Neural crest cell (in vitro differentiated cells): ENCODE data around the gene PFDN4. TPM values are rescaled to one million over a fixed set of nuclear protein-coding genes. Genes with fewer than 3 reads are reported as not detected.

Source experiments
- DNase-seq: peaks from one replicate; pipeline ENCODE4 v3.0.0; 2021; ENCODE audit warnings: low read depth, mixed read lengths, low spot score
- H3K27ac Mint-ChIP-seq: one replicate; pipeline ENCODE4 v1.8.0; 2021; ENCODE audit warnings: mild to moderate bottlenecking, mixed read lengths; ENCODE audit not compliant: unreplicated experiment
- H3K27me3 Mint-ChIP-seq: 2 replicates; pipeline ENCODE4 v1.8.0; 2021; ENCODE audit warnings: low read depth, mild to moderate bottlenecking, mixed read lengths
- H3K36me3 Mint-ChIP-seq: 2 replicates; pipeline ENCODE4 v1.8.0; 2021; ENCODE audit warnings: low read depth, mild to moderate bottlenecking, mixed read lengths
- H3K4me1 Mint-ChIP-seq: 2 replicates; pipeline ENCODE4 v1.8.0; 2021; ENCODE audit warnings: mixed read lengths
- H3K4me3 Mint-ChIP-seq: one replicate; pipeline ENCODE4 v1.8.0; 2021; ENCODE audit warnings: mild to moderate bottlenecking, mixed read lengths
- H3K9me3 Mint-ChIP-seq: 2 replicates; pipeline ENCODE4 v1.8.0; 2021; ENCODE audit warnings: mixed read lengths
- total RNA-seq: library from RNA; stranded (reverse); gene quantifications from 2 replicates; pipeline ENCODE4 v1.2.1, GENCODE V29; 2021
- TF ChIP-seq, protein P1 (sequence below): fragments of 200-600 bp; sonication (generic); conservative IDR thresholded peaks from 2 replicates; pipeline ENCODE4 v1.5.0; 2021; ENCODE audit warnings: antibody characterized with exemption, mild to moderate bottlenecking

The PFDN4 gene
- total RNA-seq, 1 donor from 2014 or later: 34.7 TPM

DNA sequence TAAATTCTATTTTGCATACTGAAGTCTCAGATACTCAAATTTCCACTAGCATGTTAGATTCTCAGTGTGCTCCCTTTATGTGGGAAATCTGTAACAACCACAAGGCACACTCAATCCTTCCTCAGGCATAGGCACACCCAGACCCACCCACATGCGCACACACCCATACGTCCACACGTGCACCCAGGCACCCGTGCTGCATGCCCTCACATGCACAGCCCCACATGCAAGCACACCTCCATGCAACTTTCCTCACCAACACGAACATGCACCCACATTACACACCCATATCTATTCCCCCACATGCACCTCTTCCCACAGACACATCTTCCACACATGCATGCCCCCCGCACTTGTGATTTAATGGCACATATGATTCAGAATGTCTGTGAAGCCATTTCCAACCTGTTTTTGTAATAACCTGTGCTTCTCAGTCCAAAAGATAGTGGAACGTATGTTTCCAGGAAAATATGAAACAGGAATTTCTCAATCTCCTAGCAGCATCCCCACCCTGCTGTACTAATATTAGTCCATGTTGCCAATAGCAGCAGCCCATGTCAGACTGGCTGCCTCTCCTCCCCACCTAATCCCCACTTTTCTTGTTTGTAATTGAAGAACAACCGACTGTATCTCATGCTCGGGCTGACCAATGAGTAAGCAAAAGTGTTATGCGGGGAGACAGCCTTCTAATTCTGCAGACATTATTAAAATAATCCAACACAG lies 22.8 kb upstream of the PFDN4 start:
- Mint-ChIP-seq H3K4me1 (no peaks in the 10 kb centered on the region), H3K9me3 (no peaks in the 10 kb centered on the region), H3K27me3 (peaks cover 42% of the 10 kb centered on the region), H3K27ac (peak overlapping the region; percentile 21), H3K36me3 (no peaks in the 10 kb centered on the region), H3K4me3 (no peak overlapping the region)
- no peak for DNase-seq
- TF ChIP-seq, protein P1, sequence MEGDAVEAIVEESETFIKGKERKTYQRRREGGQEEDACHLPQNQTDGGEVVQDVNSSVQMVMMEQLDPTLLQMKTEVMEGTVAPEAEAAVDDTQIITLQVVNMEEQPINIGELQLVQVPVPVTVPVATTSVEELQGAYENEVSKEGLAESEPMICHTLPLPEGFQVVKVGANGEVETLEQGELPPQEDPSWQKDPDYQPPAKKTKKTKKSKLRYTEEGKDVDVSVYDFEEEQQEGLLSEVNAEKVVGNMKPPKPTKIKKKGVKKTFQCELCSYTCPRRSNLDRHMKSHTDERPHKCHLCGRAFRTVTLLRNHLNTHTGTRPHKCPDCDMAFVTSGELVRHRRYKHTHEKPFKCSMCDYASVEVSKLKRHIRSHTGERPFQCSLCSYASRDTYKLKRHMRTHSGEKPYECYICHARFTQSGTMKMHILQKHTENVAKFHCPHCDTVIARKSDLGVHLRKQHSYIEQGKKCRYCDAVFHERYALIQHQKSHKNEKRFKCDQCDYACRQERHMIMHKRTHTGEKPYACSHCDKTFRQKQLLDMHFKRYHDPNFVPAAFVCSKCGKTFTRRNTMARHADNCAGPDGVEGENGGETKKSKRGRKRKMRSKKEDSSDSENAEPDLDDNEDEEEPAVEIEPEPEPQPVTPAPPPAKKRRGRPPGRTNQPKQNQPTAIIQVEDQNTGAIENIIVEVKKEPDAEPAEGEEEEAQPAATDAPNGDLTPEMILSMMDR: no peak

GRCh38 chr20:54188132-54188849 lies 19.6 kb upstream of the PFDN4 start:
- no peak overlapping the region for H3K27ac Mint-ChIP-seq

GRCh38 chr20:54189630-54190029 lies 18.3 kb upstream of the PFDN4 start:
- Mint-ChIP-seq H3K36me3 (no peaks in the 10 kb centered on the region), H3K9me3 (no peaks in the 10 kb centered on the region), H3K4me3 (no peak overlapping the region), H3K27me3 (peaks cover 13% of the 10 kb centered on the region), H3K4me1 (no peaks in the 10 kb centered on the region), H3K27ac (no peak overlapping the region)
- no peak for DNase-seq
- TF ChIP-seq, protein P1: no peak

More at GRCh38 chr20:54188132-54188849, 19.6 kb upstream of the PFDN4 start:
- Mint-ChIP-seq H3K4me1 (no peaks in the 10 kb centered on the region), H3K27me3 (peaks cover 21% of the 10 kb centered on the region), H3K9me3 (no peaks in the 10 kb centered on the region), H3K36me3 (no peaks in the 10 kb centered on the region), H3K4me3 (no peak overlapping the region)
- TF ChIP-seq, protein P1: no peak
- DNase-seq: no peak

GRCh38 chr20:54190217-54190616 lies 17.7 kb upstream of the PFDN4 start:
- no peaks in the 10 kb centered on the region for H3K4me1 Mint-ChIP-seq

DNA sequence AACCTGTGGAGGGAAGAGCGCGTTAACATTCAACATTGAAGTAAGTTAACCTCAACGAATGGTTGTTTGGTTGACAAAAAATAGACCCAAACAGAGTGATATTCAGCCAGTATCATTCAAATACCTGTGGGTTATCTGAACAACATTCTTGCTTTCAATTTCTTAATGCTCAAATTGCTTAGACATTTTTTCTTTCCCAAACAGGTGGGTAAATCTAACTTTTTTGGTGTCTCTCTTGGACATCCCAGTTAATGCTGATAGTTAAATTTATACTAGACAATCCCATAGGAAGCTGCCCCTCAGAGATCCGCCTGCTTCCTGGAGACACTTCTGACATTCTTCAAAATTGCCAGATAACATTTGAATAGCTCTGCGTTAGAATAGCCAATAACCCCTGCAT lies 14.1 kb upstream of the PFDN4 start:
- no peak overlapping the region for H3K27ac Mint-ChIP-seq
- no peaks in the 10 kb centered on the region for H3K9me3 Mint-ChIP-seq
- H3K4me3 Mint-ChIP-seq: no peak overlapping the region
- no peaks in the 10 kb centered on the region for H3K4me1 Mint-ChIP-seq
- H3K36me3 Mint-ChIP-seq: no peaks in the 10 kb centered on the region
- H3K27me3 Mint-ChIP-seq: no peaks in the 10 kb centered on the region
- TF ChIP-seq, protein P1: no peak
- DNase-seq: no peak

More at GRCh38 chr20:54190217-54190616, 17.7 kb upstream of the PFDN4 start:
- no peak overlapping the region for H3K27ac Mint-ChIP-seq
- TF ChIP-seq, protein P1: no peak
- H3K9me3 Mint-ChIP-seq: no peaks in the 10 kb centered on the region
- H3K4me3 Mint-ChIP-seq: no peak overlapping the region
- no peaks in the 10 kb centered on the region for H3K36me3 Mint-ChIP-seq
- no peak for DNase-seq
- peaks cover 7% of the 10 kb centered on the region for H3K27me3 Mint-ChIP-seq
